Thoracic aorta (tissue), 2 donors: ENCODE results near the gene ZFAND3. TPM values are rescaled to one million over a fixed set of nuclear protein-coding genes. Genes with fewer than 3 reads are reported as not detected.

Source experiments
- ATAC-seq: fragments of 150-250 bp; one replicate; pipeline ENCODE4 v1.8.0; 2017; ENCODE audit warnings: low read depth; ENCODE audit not compliant: insufficient number of reproducible peaks, low FRiP score
- DNase-seq: peaks from one replicate; pipeline ENCODE4 v3.0.0-alpha.2; 2020; ENCODE audit warnings: low spot score
- H3K27ac ChIP-seq, 2 donors: fragments of 200-600 bp; sonication (generic); 1 replicate in 1 of 2; 2 replicates in 1 of 2; pipeline ENCODE4 v1.5.1; 2016; ENCODE audit warnings: mild to moderate bottlenecking in 2 of 2, moderate library complexity in 2 of 2
- H3K27me3 ChIP-seq: fragments of 200-600 bp; sonication (generic); replicated peaks from 2 replicates; pipeline ENCODE4 v1.6.0; 2016; ENCODE audit warnings: mild to moderate bottlenecking; ENCODE audit not compliant: insufficient read depth
- H3K36me3 ChIP-seq: fragments of 200-600 bp; sonication (generic); one replicate; pipeline ENCODE4 v1.5.1; 2016
- H3K4me1 ChIP-seq, 2 donors: fragments of 200-600 bp; sonication (generic); 1 replicate in 1 of 2; 2 replicates in 1 of 2; pipeline versions ENCODE4 v1.5.1 to v1.6.0; 2016; ENCODE audit warnings: low read depth in 2 of 2, mild to moderate bottlenecking in 1 of 2; ENCODE audit not compliant: control insufficient read depth in 1 of 2
- H3K4me3 ChIP-seq: fragments of 200-600 bp; sonication (generic); 2 replicates; pipeline ENCODE4 v1.5.1; 2016; ENCODE audit warnings: mild to moderate bottlenecking
- H3K9me3 ChIP-seq: fragments of 200-600 bp; sonication (generic); 2 replicates; pipeline ENCODE4 v1.5.1; 2016
- total RNA-seq, 2 donors: library from RNA; depleted of rRNA; stranded (reverse); fragments of >200 nt; gene quantifications; one replicate each; pipeline versions ENCODE4 v1.1.0 to v1.2.3, GENCODE V29; 2016
- TF ChIP-seq, protein P1 (sequence below): fragments of 200-600 bp; sonication (generic); IDR thresholded peaks from one replicate; pipeline ENCODE4 v1.5.1; 2019; ENCODE audit warnings: antibody characterized with exemption

Gene ZFAND3
- total RNA-seq, 2 donors from 2014 or later = 45.4 to 56.2 TPM

DNA sequence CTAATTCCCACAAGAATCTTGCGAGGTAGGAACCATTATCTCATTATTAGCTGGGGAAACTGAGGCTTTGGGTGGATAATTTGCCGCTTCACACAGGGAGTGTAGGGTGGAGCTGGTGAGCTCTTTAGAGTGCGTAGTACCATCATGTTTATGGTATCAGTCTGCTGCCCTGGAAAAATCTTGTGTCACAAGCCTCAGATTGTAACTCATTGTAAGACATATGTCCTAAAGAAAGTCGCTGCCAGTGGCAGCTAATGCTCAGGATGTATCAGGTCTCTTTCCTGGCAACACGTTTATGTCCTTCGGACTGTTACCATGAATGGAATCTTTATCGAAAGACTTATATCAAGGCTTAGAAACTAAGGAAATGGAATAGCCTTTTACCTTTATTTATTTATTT, 1.9 kb downstream of the ZFAND3 start:
- DNase-seq (no peak), ATAC-seq (no peak)
- peaks cover 44 to 66% of the 10 kb centered on the region in 2 donors for H3K4me1 ChIP-seq
- no peaks in the 10 kb centered on the region for H3K36me3 ChIP-seq
- H3K9me3 ChIP-seq = no peaks in the 10 kb centered on the region
- H3K4me3 ChIP-seq = peak overlapping the region; percentile 85
- no peak overlapping the region for H3K27ac ChIP-seq
- TF ChIP-seq, protein P1, sequence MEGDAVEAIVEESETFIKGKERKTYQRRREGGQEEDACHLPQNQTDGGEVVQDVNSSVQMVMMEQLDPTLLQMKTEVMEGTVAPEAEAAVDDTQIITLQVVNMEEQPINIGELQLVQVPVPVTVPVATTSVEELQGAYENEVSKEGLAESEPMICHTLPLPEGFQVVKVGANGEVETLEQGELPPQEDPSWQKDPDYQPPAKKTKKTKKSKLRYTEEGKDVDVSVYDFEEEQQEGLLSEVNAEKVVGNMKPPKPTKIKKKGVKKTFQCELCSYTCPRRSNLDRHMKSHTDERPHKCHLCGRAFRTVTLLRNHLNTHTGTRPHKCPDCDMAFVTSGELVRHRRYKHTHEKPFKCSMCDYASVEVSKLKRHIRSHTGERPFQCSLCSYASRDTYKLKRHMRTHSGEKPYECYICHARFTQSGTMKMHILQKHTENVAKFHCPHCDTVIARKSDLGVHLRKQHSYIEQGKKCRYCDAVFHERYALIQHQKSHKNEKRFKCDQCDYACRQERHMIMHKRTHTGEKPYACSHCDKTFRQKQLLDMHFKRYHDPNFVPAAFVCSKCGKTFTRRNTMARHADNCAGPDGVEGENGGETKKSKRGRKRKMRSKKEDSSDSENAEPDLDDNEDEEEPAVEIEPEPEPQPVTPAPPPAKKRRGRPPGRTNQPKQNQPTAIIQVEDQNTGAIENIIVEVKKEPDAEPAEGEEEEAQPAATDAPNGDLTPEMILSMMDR = no peak
- H3K27me3 ChIP-seq = no peaks in the 10 kb centered on the region

GRCh38 chr6:37822851-37823682, 3.5 kb downstream of the ZFAND3 start:
- Histone ChIP-seq H3K36me3 (no peaks in the 10 kb centered on the region), H3K4me1 (peaks cover 48 to 73% of the 10 kb centered on the region in 2 donors), H3K27ac (no peak overlapping the region), H3K4me3 (peak overlapping the region; percentile 20), H3K9me3 (no peaks in the 10 kb centered on the region), H3K27me3 (no peaks in the 10 kb centered on the region)
- ATAC-seq (no peak), DNase-seq (no peak)
- TF ChIP-seq, protein P1 = no peak

GRCh38 chr6:37824170-37824569, 4.6 kb downstream of the ZFAND3 start:
- TF ChIP-seq, protein P1 = no peak
- Histone ChIP-seq H3K27ac (no peak overlapping the region), H3K27me3 (no peaks in the 10 kb centered on the region), H3K4me1 (peaks cover 50 to 74% of the 10 kb centered on the region in 2 donors), H3K4me3 (no peak overlapping the region), H3K9me3 (no peaks in the 10 kb centered on the region), H3K36me3 (no peaks in the 10 kb centered on the region)
- ATAC-seq (no peak), DNase-seq (no peak)

DNA sequence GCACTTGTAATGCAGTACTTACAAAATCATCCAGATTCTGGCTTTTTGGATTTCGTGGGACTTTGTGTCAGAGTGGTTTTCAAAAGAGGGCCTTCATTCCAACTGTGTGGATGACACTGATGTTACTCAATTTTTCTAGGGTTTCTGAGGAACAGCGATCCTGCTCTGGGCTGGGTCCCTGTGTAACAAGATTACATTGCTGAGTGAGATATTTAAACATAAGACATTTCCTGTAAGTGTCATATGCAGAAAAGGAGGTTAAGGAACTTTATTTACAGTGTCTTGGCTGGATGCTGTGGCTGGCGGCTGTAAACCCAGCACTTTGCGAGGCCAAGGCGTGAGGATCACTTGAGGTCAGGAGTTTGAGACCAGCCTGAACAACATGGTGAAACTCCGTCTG, 6.7 kb downstream of the ZFAND3 start:
- ATAC-seq = no peak
- no peaks in the 10 kb centered on the region for H3K36me3 ChIP-seq
- H3K27ac ChIP-seq = no peak overlapping the region
- TF ChIP-seq, protein P1 = no peak
- peaks cover 60 to 76% of the 10 kb centered on the region in 2 donors for H3K4me1 ChIP-seq
- no peaks in the 10 kb centered on the region for H3K9me3 ChIP-seq
- no peak for DNase-seq
- H3K27me3 ChIP-seq = no peaks in the 10 kb centered on the region
- no peak overlapping the region for H3K4me3 ChIP-seq

DNA sequence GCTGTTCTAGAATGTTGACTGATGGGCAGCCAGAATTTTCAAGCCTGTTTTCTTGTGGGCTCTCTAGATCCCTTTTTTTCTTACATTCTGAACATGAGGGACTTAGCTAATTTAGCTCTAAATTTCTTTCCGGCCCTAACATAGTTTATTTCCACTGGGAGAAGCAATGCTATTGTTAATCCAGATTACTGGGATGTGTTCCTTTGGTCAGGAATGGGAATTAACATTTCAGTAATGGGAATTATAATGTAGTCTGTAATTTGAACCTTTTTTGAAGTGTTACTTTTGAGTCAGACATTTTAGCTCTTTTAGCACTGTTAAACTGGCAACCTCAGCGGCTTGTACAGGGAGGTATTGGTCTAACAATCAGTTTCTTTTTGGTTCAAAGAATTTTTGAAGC, 7.5 kb downstream of the ZFAND3 start:
- peaks cover 54 to 71% of the 10 kb centered on the region in 2 donors for H3K4me1 ChIP-seq
- TF ChIP-seq, protein P1 = no peak
- ATAC-seq (no peak), DNase-seq (no peak)
- no peaks in the 10 kb centered on the region for H3K27me3 ChIP-seq
- H3K4me3 ChIP-seq = no peak overlapping the region
- H3K27ac ChIP-seq = no peak overlapping the region
- H3K9me3 ChIP-seq = no peaks in the 10 kb centered on the region
- no peaks in the 10 kb centered on the region for H3K36me3 ChIP-seq
